GM12865 (cell line): ENCODE data around the gene CHRD.
A peak's percentile ranks its signal among the peaks of the same experiment; 100 is the strongest.

Experiments used
- DNase-seq: peaks from one replicate; pipeline ENCODE4 v3.0.0; 2010; ENCODE audit warnings: low read depth
- H3K4me3 ChIP-seq: 2 replicates; pipeline ENCODE4 v1.5.1; 2011; ENCODE audit warnings: mild to moderate bottlenecking, low read depth, low read length, control low read depth
- CTCF ChIP-seq: IDR thresholded peaks from 2 replicates; pipeline ENCODE4 v1.5.1; 2011; ENCODE audit warnings: low read length, control low read depth, low read depth, inconsistent platforms; ENCODE audit not compliant: insufficient read depth; ENCODE audit errors: missing control alignments

Gene CHRD

GRCh38 chr3:184358921-184359350 is 20.9 kb upstream of the CHRD start:
- TF ChIP-seq CTCF = no peak
- H3K4me3 ChIP-seq = no peak overlapping the region
- DNase-seq = no peak

GRCh38 chr3:184359610-184360009 is 20.2 kb upstream of the CHRD start:
- DNase-seq = no peak
- no peak for TF ChIP-seq CTCF
- H3K4me3 ChIP-seq = no peak overlapping the region

GRCh38 chr3:184360070-184360928 is 19.6 kb upstream of the CHRD start:
- peak overlapping the region; percentile 60; the same call in 1 of the 2 replicates for H3K4me3 ChIP-seq
- DNase-seq = no peak
- no peak for TF ChIP-seq CTCF

- peak overlapping the region; percentile 60 for H3K4me3 ChIP-seq
- no peak for TF ChIP-seq CTCF
- no peak for DNase-seq
Measured at GRCh38 chr3:184360929-184361531, 18.8 kb upstream of the CHRD start.

- TF ChIP-seq CTCF = no peak
- peak; percentile 54 for DNase-seq
- peak within 1 kb of the TSS; percentile 86 for H3K4me3 ChIP-seq
Measured at GRCh38 chr3:184361532-184361931, 18.3 kb upstream of the CHRD start, which contains the start of the genes CLCN2 and POLR2H. TSS of gene CLCN2 (minus strand) at chr3:184361605. CDS start at chr3:184361479, 126 bp downstream. TSS of gene POLR2H (plus strand) at chr3:184361710. CDS start at chr3:184363493, 1,783 bp downstream.

GRCh38 chr3:184361932-184362667 is 17.8 kb upstream of the CHRD start:
- peak overlapping the region; percentile 86 for H3K4me3 ChIP-seq
- no peak for TF ChIP-seq CTCF
- peak; percentile 50 for DNase-seq
